GM12878 (cell line): ENCODE data around the gene TBC1D10A. TPM values are rescaled to one million over a fixed set of nuclear protein-coding genes. Genes with fewer than 3 reads are reported as not detected.

Experiments
- ATAC-seq: fragments of 200-7000 bp; cut with Tn5 transposase; 3 replicates; pipeline ENCODE4 v1.9.1; 2020; ENCODE audit warnings: mild to moderate bottlenecking, moderate library complexity
- BruUV-seq: library from RNA; stranded (reverse); fragments of 400-500 nt; replicated peaks from 2 replicates; lab custom pipeline; 2021; lab: Mats Ljungman, UMichigan
- CTCF ChIA-PET: fragments of 300-600 bp; sonication (Branson Sonifier 250); formaldehyde crosslinking; extraction: SDS; loops from one replicate; lab custom pipeline; 2021; ENCODE audit warnings: inconsistent platforms; lab: Yijun Ruan, JAX
- POLR2A ChIA-PET: fragments of 350-600 bp; formaldehyde crosslinking; extraction: SDS; loops from one replicate; lab custom pipeline; 2021; ENCODE audit warnings: inconsistent platforms; lab: Charles Lee
- RAD21 ChIA-PET: fragments of 300-600 bp; sonication (Branson Sonifier 250); formaldehyde crosslinking; loops from one replicate; lab custom pipeline; 2023; ENCODE audit warnings: antibody characterized with exemption; ENCODE audit not compliant: unreplicated experiment; lab: Charles Lee
- SMC1A ChIA-PET: fragments of 300-600 bp; sonication (Branson Sonifier 250); formaldehyde crosslinking; loops from one replicate; lab custom pipeline; 2023; ENCODE audit not compliant: unreplicated experiment, uncharacterized antibody; lab: Charles Lee
- DNase-seq: peaks from one replicate; pipeline ENCODE4 v3.0.0-alpha.2; 2011; ENCODE audit warnings: low read depth, low spot score
- FAIRE-seq: peaks from 3 replicates; lab custom pipeline; 2011; peaks lifted over from hg19 to GRCh38; lab: Jason Lieb, UNC
- H2AFZ ChIP-seq: 2 replicates; pipeline ENCODE4 v1.6.0; 2011; ENCODE audit warnings: low read depth, low read length, control low read depth; ENCODE audit not compliant: control insufficient read depth
- H3K27ac ChIP-seq: 2 replicates; pipeline ENCODE4 v1.5.1; 2011; ENCODE audit warnings: control low read depth; ENCODE audit not compliant: control insufficient read depth, insufficient read depth
- H3K27me3 ChIP-seq, 2 experiments: replicated peaks in 1 of 2; 2 replicates each; pipeline versions ENCODE4 v1.6.0 to v1.6.1; 2011; ENCODE audit warnings: low read length in 1 of 2; ENCODE audit not compliant: control insufficient read depth in 2 of 2, insufficient read depth in 2 of 2
- H3K36me3 ChIP-seq, 2 experiments: 2 replicates each; pipeline ENCODE4 v1.5.1; 2011; ENCODE audit warnings: low read length in 1 of 2; ENCODE audit not compliant: control insufficient read depth in 2 of 2, insufficient read depth in 2 of 2
- H3K4me1 ChIP-seq: 2 replicates; pipeline ENCODE4 v1.6.1; 2011; ENCODE audit warnings: mild to moderate bottlenecking, low read length, moderate library complexity, mixed read lengths; ENCODE audit not compliant: control insufficient read depth, insufficient read depth
- H3K4me2 ChIP-seq: 2 replicates; pipeline ENCODE4 v1.6.0; 2011; ENCODE audit warnings: control low read depth; ENCODE audit not compliant: control insufficient read depth, insufficient read depth
- H3K4me3 ChIP-seq: fragments of 200-600 bp; sonication (generic); 2 replicates; pipeline ENCODE4 v1.5.1; 2016
- H3K79me2 ChIP-seq: 2 replicates; pipeline ENCODE4 v1.6.0; 2011; ENCODE audit warnings: low read length; ENCODE audit not compliant: control insufficient read depth, insufficient read depth
- H3K9ac ChIP-seq: 2 replicates; pipeline ENCODE4 v1.8.0; 2011; ENCODE audit warnings: low read length, control low read depth, mixed read lengths; ENCODE audit not compliant: control insufficient read depth, insufficient read depth
- H3K9me3 ChIP-seq: replicated peaks from 3 replicates; pipeline ENCODE4 v1.5.1; 2011; ENCODE audit warnings: mild to moderate bottlenecking, low read length; ENCODE audit not compliant: control insufficient read depth, insufficient read depth
- H4K20me1 ChIP-seq: 2 replicates; pipeline ENCODE4 v1.6.0; 2011; ENCODE audit not compliant: control insufficient read depth, insufficient read depth
- CHD2 ChIP-seq: IDR thresholded peaks from 2 replicates; pipeline ENCODE4 v1.6.1; 2011; ENCODE audit warnings: low read depth, low read length, improper control_type of control experiment, borderline replicate concordance
- CREM ChIP-seq: IDR thresholded peaks from 2 replicates; pipeline ENCODE4 v1.6.1; 2014; ENCODE audit warnings: antibody characterized with exemption, low read depth
- EED ChIP-seq: sonication (generic); IDR thresholded peaks from 2 replicates; pipeline ENCODE4 v1.6.1; 2016; ENCODE audit warnings: antibody characterized with exemption, low read depth
- JUNB ChIP-seq: IDR thresholded peaks from 2 replicates; pipeline ENCODE4 v1.6.1; 2016; ENCODE audit warnings: antibody characterized with exemption, mild to moderate bottlenecking
- KLF5 ChIP-seq: fragments of 450-650 bp; IDR thresholded peaks from 2 replicates; pipeline ENCODE4 v1.6.1; 2014; ENCODE audit warnings: mild to moderate bottlenecking; ENCODE audit not compliant: partially characterized antibody
- MEF2A ChIP-seq: IDR thresholded peaks from 2 replicates; pipeline ENCODE4 v1.6.1; 2011; ENCODE audit warnings: low read depth, mild to moderate bottlenecking, low read length, moderate library complexity; ENCODE audit not compliant: insufficient read depth
- SIN3A ChIP-seq: IDR thresholded peaks from 2 replicates; pipeline ENCODE4 v1.6.1; 2012; ENCODE audit warnings: low read depth, low read length, improper control_type of control experiment
- SMAD5 ChIP-seq: IDR thresholded peaks from 2 replicates; pipeline ENCODE4 v1.6.1; 2016; ENCODE audit warnings: antibody characterized with exemption, low read depth
- SP1 ChIP-seq: IDR thresholded peaks from one replicate; pipeline ENCODE4 v1.6.1; 2011; ENCODE audit warnings: low read depth, low read length
- SREBF1 ChIP-seq: IDR thresholded peaks from 2 replicates; pipeline ENCODE4 v1.6.1; 2012; ENCODE audit warnings: mild to moderate bottlenecking, low read length
- TARDBP ChIP-seq: IDR thresholded peaks from 2 replicates; pipeline ENCODE4 v1.6.1; 2016; ENCODE audit warnings: borderline replicate concordance
- ZNF217 ChIP-seq: fragments of 450-650 bp; IDR thresholded peaks from 2 replicates; pipeline ENCODE4 v1.6.1; 2017; ENCODE audit warnings: antibody characterized with exemption, mild to moderate bottlenecking
- WGBS: methylation state at CpG from one replicate; pipeline ENCODE4 v1.1.6; 2016; ENCODE audit warnings: low lambda C conversion rate; ENCODE audit not compliant: insufficient replicate concordance, insufficient coverage; ENCODE audit errors: missing lambda C conversion rate; 5-methylcytosine and 5-hydroxymethylcytosine counted together
- in situ Hi-C: fragments of 300-500 bp; cut with MboI; formaldehyde crosslinking; loops from 9 replicates; pipeline ENCODE4 v1.14.3; 2018; ENCODE audit warnings: mixed read lengths
- intact Hi-C: fragments of 100-400 bp; cut with micrococcal nuclease; formaldehyde crosslinking; loops from one replicate; pipeline ENCODE4 v1.14.2; 2022; ENCODE audit not compliant: unreplicated experiment
- polyA plus RNA-seq, 11 experiments: library from polyadenylated mRNA; depleted of rRNA in 4 of 11; unstranded in 6 of 11; stranded (reverse) in 5 of 11; fragments of >200 nt; fragmentation: Nextera tagmentation in 4 of 11; fragmentation: Illumina TruSeq in 1 of 11; extraction: Ambion mirVana in 4 of 11; extraction: Trizol in 1 of 11; gene quantifications; 1 replicate in 1 of 11; 2 replicates in 10 of 11; pipeline versions ENCODE4 v1.2.1 to v1.2.3, GENCODE V29; 2011 to 2016; ENCODE audit warnings: inconsistent platforms in 2 of 11, missing spikeins in 2 of 11, low read depth in 1 of 11
- total RNA-seq, 4 experiments: library from RNA; depleted of rRNA in 3 of 4; stranded (reverse); fragments of >200 nt in 3 of 4; fragmentation: Illumina TruSeq in 1 of 4; extraction: Trizol in 1 of 4; gene quantifications; 2 replicates each; pipeline versions ENCODE4 v1.2.1 to v1.2.3, GENCODE V29; 2013 to 2021
- TF ChIP-seq, protein P1 (sequence below): fragments of 450-650 bp; IDR thresholded peaks from 2 replicates; pipeline ENCODE4 v1.6.1; 2018; ENCODE audit warnings: mild to moderate bottlenecking, low read depth, moderate library complexity; ENCODE audit not compliant: partially characterized antibody

TBC1D10A gene
- total and polyA plus RNA-seq, 10 of the 15 experiments (the other 5 are each of a cell fraction or from before 2014, with no cell fraction given): 0.27 to 25.7 (median 15.3) TPM

DNA sequence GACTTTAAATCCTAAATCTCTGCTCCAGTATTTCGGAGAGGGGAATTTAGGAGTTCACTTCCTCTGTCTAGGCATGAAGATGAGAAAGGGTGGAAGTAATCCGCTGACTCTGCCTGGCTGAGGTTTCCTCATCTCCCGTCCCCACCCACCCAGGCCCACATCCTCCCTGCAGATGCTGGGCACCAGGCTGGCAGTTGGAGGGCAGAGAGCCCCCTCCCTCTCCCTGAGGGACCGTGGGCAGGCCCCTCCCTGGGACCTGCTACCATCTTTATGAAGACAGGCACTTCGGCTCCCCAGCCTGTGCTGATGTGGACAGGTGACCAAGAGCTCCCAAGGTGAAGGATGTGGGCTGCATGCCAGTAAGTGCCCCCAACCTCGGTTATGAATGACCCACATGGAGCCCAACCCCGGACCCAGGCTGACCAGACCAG is 44.1 kb downstream of the TBC1D10A start:
- Histone ChIP-seq H3K27ac (no peak overlapping the region), H3K79me2 (no peaks in the 10 kb centered on the region), H3K9ac (no peak overlapping the region), H3K4me1 (no peaks in the 10 kb centered on the region), H2AFZ (no peak overlapping the region), H3K4me2 (no peak overlapping the region), H3K9me3 (no peaks in the 10 kb centered on the region), H3K36me3 (no peaks in the 10 kb centered on the region), H3K4me3 (no peak overlapping the region), H3K27me3 (no peaks in the 10 kb centered on the region; a peak in 1 of 4 replicates), H4K20me1 (no peaks in the 10 kb centered on the region)
- SMC1A ChIA-PET: interaction anchor here (1.4 kb wide), 1 partner anchor 20 kb away, joined by 5 read pairs; no protein-coding TSS in a partner anchor
- FAIRE-seq (no peak), ATAC-seq (no peak), DNase-seq (no peak)
- no TSS peak for BruUV-seq
- in situ Hi-C loops: no loop called here
- 17% methylated on average over 7 of the region's 7 CpGs for WGBS
- TF ChIP-seq MEF2A (no peak), TARDBP (no peak), SREBF1 (no peak), JUNB (no peak), CHD2 (no peak), ZNF217 (no peak), SP1 (no peak), KLF5 (no peak), CREM (no peak), SMAD5 (no peak), EED (no peak), SIN3A (no peak)
- TF ChIP-seq, protein P1, sequence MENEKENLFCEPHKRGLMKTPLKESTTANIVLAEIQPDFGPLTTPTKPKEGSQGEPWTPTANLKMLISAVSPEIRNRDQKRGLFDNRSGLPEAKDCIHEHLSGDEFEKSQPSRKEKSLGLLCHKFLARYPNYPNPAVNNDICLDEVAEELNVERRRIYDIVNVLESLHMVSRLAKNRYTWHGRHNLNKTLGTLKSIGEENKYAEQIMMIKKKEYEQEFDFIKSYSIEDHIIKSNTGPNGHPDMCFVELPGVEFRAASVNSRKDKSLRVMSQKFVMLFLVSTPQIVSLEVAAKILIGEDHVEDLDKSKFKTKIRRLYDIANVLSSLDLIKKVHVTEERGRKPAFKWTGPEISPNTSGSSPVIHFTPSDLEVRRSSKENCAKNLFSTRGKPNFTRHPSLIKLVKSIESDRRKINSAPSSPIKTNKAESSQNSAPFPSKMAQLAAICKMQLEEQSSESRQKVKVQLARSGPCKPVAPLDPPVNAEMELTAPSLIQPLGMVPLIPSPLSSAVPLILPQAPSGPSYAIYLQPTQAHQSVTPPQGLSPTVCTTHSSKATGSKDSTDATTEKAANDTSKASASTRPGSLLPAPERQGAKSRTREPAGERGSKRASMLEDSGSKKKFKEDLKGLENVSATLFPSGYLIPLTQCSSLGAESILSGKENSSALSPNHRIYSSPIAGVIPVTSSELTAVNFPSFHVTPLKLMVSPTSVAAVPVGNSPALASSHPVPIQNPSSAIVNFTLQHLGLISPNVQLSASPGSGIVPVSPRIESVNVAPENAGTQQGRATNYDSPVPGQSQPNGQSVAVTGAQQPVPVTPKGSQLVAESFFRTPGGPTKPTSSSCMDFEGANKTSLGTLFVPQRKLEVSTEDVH: no peak
- POLR2A ChIA-PET: no interaction called here
- RAD21 ChIA-PET: interaction anchor here (0.5 to 1.4 kb wide), 5 partner anchors 20 to 729 kb away, joined by 3 to 4 read pairs (median 3); partner anchors contain the start of genes RNF215 and THOC5
- CTCF ChIA-PET: interaction anchor here (4.5 to 10.5 kb wide), 4 partner anchors 18 to 175 kb away, joined by 21 to 436 read pairs (median 57); partner anchors contain the start of gene RNF215
- intact Hi-C loops: loop anchor here (10.0 kb wide), 1 partner anchor 202 kb away; no protein-coding TSS in a partner anchor
